Left hindlimb (tissue), 1 donor: Measurements from ENCODE around the gene NPY4R2.
"Not testable (repeated sequence)": the region's sequence is repeated elsewhere in the genome, so short reads cannot be mapped to it uniquely, and the experiment has no call there.

Source experiments
- DNase-seq: peaks from one replicate; pipeline ENCODE4 v3.0.0-alpha.2; 2018

Gene NPY4R2

GRCh38 chr10:47918475-47918874 lies at the start of gene NPY4R2:
Gene NPY4R2, plus strand, starts transcription at chr10:47918662. Its CDS starts 3,326 bp downstream, at chr10:47921988.
- DNase-seq = not testable (repeated sequence)

GRCh38 chr10:47870887-47871286 lies 47.6 kb upstream of the NPY4R2 start:
- DNase-seq = not testable (repeated sequence)

GRCh38 chr10:47871485-47872180 lies 46.8 kb upstream of the NPY4R2 start:
- not testable (repeated sequence) for DNase-seq

GRCh38 chr10:47872236-47872635 lies 46.2 kb upstream of the NPY4R2 start:
- not testable (repeated sequence) for DNase-seq

GRCh38 chr10:47884239-47884638 lies 34.2 kb upstream of the NPY4R2 start:
- DNase-seq = not testable (repeated sequence)

- DNase-seq = not testable (repeated sequence)
Measured at GRCh38 chr10:47884934-47885333, 33.5 kb upstream of the NPY4R2 start.

- DNase-seq = not testable (repeated sequence)
Measured at GRCh38 chr10:47886356-47886755, 32.1 kb upstream of the NPY4R2 start.

- DNase-seq = not testable (repeated sequence)
Measured at GRCh38 chr10:47886827-47887226, 31.6 kb upstream of the NPY4R2 start.

- not testable (repeated sequence) for DNase-seq
Measured at GRCh38 chr10:47890737-47891136, 27.7 kb upstream of the NPY4R2 start.

GRCh38 chr10:47892494-47893261 lies 25.8 kb upstream of the NPY4R2 start:
- not testable (repeated sequence) for DNase-seq

- DNase-seq = not testable (repeated sequence)
Measured at GRCh38 chr10:47894571-47894970, 23.9 kb upstream of the NPY4R2 start.

- not testable (repeated sequence) for DNase-seq
Measured at GRCh38 chr10:47897813-47898212, 20.6 kb upstream of the NPY4R2 start.

- DNase-seq = not testable (repeated sequence)
Measured at GRCh38 chr10:47909333-47909732, 9.1 kb upstream of the NPY4R2 start.

- DNase-seq = not testable (repeated sequence)
Measured at GRCh38 chr10:47910486-47910885, 8.0 kb upstream of the NPY4R2 start.

GRCh38 chr10:47914052-47914451 lies 4.4 kb upstream of the NPY4R2 start:
- DNase-seq = not testable (repeated sequence)

GRCh38 chr10:47915849-47916548 lies 2.5 kb upstream of the NPY4R2 start:
- not testable (repeated sequence) for DNase-seq

- not testable (repeated sequence) for DNase-seq
Measured at GRCh38 chr10:47920610-47921009, 2.1 kb downstream of the NPY4R2 start.

GRCh38 chr10:47922503-47922902 lies 4.0 kb downstream of the NPY4R2 start:
- not testable (repeated sequence) for DNase-seq

- not testable (repeated sequence) for DNase-seq
Measured at GRCh38 chr10:47924628-47925027, 6.2 kb downstream of the NPY4R2 start.

GRCh38 chr10:47927147-47927916 lies 8.9 kb downstream of the NPY4R2 start:
- not testable (repeated sequence) for DNase-seq

GRCh38 chr10:47928225-47928624 lies 9.8 kb downstream of the NPY4R2 start:
- not testable (repeated sequence) for DNase-seq

- DNase-seq = not testable (repeated sequence)
Measured at GRCh38 chr10:47932824-47933223, 14.4 kb downstream of the NPY4R2 start.
